Nephron progenitor cell (in vitro differentiated cells): ENCODE data around the gene MRPL48.
"Not testable (repeated sequence)": the region's sequence is repeated elsewhere in the genome, so short reads cannot be mapped to it uniquely, and the experiment has no call there.

Experiments
- DNase-seq: peaks from one replicate; pipeline ENCODE4 v3.0.0; 2021
- H3K27ac Mint-ChIP-seq: 2 replicates; pipeline ENCODE4 v1.8.0; 2021; ENCODE audit warnings: mild to moderate bottlenecking, moderate library complexity, mixed read lengths
- H3K27me3 Mint-ChIP-seq: 2 replicates; pipeline ENCODE4 v1.8.0; 2021; ENCODE audit warnings: mild to moderate bottlenecking, low read depth, mixed read lengths; ENCODE audit not compliant: poor library complexity
- H3K36me3 Mint-ChIP-seq: 2 replicates; pipeline ENCODE4 v1.8.0; 2021; ENCODE audit warnings: low read depth, mixed read lengths
- H3K4me1 Mint-ChIP-seq: 2 replicates; pipeline ENCODE4 v1.8.0; 2021; ENCODE audit warnings: mixed read lengths
- H3K4me3 Mint-ChIP-seq: 2 replicates; pipeline ENCODE4 v1.8.0; 2021; ENCODE audit warnings: mild to moderate bottlenecking, moderate library complexity, mixed read lengths
- H3K9me3 Mint-ChIP-seq: 2 replicates; pipeline ENCODE4 v1.8.0; 2021; ENCODE audit warnings: mild to moderate bottlenecking, moderate library complexity, mixed read lengths
- TF ChIP-seq, protein P1 (sequence below): fragments of 200-600 bp; sonication (generic); IDR thresholded peaks from 2 replicates; pipeline ENCODE4 v1.5.0; 2021; ENCODE audit warnings: antibody characterized with exemption

The MRPL48 gene

DNA sequence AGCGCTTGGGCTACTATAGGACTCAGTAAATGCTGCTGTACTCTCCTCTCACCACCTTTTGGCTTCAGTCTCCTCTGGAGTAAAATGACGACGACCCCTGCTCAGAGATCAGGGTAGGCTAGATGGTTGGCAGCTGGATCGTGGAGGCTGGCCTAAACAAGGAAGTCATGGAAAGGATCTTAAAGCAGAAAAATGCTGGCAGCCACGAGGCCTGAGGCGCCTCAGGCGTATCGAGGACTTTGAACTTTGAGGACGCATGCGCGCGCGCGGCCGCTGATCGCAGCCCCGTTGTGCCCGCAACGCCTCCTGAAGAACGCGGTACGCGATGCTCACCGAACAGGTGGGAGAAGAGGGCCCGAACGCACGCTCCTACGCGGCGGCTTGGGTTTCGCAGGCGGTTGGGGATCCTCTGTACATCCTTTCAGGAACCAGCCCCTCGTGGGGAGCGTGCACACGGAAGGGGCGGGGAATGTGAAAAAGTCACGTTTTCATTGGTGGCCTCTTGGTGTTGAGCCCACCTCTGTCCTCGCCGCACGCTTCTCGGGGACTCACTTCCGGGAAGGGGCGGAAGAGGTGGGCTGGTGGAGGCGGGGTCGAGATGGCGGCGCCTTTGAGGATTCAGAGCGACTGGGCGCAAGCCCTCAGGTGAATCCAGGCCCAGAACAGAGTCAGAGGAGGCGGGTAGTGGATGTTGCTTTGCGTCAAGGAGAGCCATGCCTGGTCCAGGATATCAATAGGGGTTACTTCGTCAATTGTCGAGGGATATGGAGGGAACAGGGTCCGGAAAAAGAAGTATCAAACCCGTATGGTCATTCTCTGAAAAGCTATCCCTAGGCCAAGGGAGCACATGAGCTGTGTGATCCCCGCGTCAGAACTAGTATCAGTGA lies 89.0 kb downstream of the MRPL48 start, which contains the start of the genes COA4 and PAAF1:
TSS of gene COA4 (minus strand) at position 423 of the 887 bp plus-strand sequence. CDS start 3,468 bp downstream, outside the sequence.
TSS of gene PAAF1 (plus strand) at position 576 of the 887 bp plus-strand sequence. CDS start at position 599, 23 bp downstream.
- H3K4me3 Mint-ChIP-seq = peak within 1 kb of the TSS; percentile 99
- H3K9me3 Mint-ChIP-seq = no peaks in the 10 kb centered on the region
- H3K36me3 Mint-ChIP-seq = peaks cover 39% of the 10 kb centered on the region
- H3K4me1 Mint-ChIP-seq = peaks cover 31% of the 10 kb centered on the region
- peak; percentile 89 for DNase-seq
- no peaks in the 10 kb centered on the region for H3K27me3 Mint-ChIP-seq
- H3K27ac Mint-ChIP-seq = peak within 1 kb of the TSS; percentile 100
- TF ChIP-seq, protein P1, sequence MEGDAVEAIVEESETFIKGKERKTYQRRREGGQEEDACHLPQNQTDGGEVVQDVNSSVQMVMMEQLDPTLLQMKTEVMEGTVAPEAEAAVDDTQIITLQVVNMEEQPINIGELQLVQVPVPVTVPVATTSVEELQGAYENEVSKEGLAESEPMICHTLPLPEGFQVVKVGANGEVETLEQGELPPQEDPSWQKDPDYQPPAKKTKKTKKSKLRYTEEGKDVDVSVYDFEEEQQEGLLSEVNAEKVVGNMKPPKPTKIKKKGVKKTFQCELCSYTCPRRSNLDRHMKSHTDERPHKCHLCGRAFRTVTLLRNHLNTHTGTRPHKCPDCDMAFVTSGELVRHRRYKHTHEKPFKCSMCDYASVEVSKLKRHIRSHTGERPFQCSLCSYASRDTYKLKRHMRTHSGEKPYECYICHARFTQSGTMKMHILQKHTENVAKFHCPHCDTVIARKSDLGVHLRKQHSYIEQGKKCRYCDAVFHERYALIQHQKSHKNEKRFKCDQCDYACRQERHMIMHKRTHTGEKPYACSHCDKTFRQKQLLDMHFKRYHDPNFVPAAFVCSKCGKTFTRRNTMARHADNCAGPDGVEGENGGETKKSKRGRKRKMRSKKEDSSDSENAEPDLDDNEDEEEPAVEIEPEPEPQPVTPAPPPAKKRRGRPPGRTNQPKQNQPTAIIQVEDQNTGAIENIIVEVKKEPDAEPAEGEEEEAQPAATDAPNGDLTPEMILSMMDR = no peak

DNA sequence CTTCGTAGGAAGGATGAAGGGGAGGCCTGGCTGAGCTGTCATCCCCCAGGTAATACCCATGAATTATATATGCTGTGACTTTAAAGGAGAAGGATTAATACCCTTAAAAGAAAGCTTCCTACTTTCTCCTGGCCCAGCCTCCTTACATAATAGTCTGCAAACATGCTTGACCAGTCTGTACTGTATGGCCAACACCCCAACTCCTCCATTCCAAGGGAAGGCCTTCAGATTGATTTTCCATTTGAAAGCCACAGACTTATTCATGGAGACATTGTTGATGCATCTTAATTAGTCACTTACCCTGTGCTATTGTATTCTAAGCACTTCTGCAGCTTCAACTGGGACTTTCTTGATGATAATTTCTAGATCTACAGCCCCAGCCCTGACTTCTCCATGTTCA lies 91.1 kb downstream of the MRPL48 start:
- Mint-ChIP-seq H3K4me3 (no peak overlapping the region), H3K27me3 (no peaks in the 10 kb centered on the region), H3K9me3 (no peaks in the 10 kb centered on the region), H3K27ac (no peak overlapping the region), H3K4me1 (peaks cover 31% of the 10 kb centered on the region), H3K36me3 (peaks cover 26% of the 10 kb centered on the region)
- TF ChIP-seq, protein P1 = no peak
- DNase-seq = no peak

DNA sequence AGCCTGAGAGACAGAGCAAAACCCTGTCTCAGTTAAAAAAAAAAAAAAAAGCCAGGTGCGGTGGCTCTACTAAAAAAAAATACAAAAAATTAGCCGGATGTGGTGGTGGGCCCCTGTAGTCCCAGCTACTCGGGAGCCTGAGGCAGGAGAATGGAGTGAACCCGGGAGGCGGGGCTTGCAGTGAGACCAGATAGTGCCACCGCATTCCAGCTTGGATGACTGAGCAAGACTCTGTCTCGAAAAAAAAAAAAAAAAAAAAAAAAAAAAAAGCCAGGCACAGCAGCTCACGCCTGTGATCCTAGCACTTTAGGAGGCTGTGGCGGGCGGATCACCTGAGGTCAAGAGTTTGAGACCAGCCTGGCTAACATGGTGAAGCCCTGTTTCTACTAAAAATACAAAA lies 92.8 kb downstream of the MRPL48 start:
- Mint-ChIP-seq H3K4me1 (peaks cover 21% of the 10 kb centered on the region), H3K36me3 (peaks cover 25% of the 10 kb centered on the region)
- H3K4me3 Mint-ChIP-seq, H3K27me3 Mint-ChIP-seq, H3K27ac Mint-ChIP-seq, H3K9me3 Mint-ChIP-seq: not testable (repeated sequence)
- peak; percentile 25 for DNase-seq

DNA sequence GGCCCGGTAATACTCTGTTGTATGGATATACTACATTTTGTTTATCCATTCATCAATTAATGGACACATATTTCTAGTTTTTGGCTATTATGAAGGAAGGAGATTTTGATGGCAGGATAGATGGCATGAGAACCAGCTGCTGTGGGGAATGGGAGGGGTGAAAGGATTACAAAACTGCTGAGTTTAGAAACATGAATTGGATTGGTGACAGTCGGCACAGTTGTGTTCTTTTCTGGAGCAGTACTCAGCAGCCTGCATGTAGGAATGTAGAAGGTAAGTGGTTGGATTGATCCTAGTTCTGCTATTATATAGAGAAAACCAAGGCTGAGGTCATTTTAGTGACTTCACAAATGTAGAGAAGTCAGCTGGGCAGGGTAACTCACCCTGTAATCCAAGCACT lies 96.2 kb downstream of the MRPL48 start:
- Mint-ChIP-seq H3K9me3 (peaks cover 3% of the 10 kb centered on the region), H3K27ac (no peak overlapping the region), H3K4me3 (no peak overlapping the region), H3K4me1 (peaks cover 5% of the 10 kb centered on the region), H3K36me3 (peaks cover 47% of the 10 kb centered on the region), H3K27me3 (no peaks in the 10 kb centered on the region)
- TF ChIP-seq, protein P1 = no peak
- no peak for DNase-seq

DNA sequence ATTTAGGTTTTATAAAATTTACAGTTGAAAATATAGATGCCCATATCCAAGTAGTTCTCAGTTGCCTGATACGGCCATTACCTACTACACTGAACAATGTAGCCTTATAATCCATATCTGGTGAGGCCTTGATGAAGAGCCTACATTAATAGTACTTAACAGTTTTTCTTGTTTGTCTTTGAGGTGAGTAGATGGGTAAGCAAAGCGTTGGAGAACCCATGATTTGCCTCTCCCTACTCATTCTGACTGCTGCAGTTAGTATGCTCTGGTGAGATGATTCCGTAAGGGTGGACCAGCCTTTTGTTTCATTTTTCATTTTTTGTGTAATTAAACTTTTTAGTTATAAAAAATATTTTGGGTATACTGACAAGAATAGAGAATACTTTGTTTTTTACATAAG lies 100.6 kb downstream of the MRPL48 start:
- Mint-ChIP-seq H3K36me3 (peaks cover 64% of the 10 kb centered on the region), H3K27ac (no peak overlapping the region), H3K9me3 (peaks cover 3% of the 10 kb centered on the region), H3K4me3 (no peak overlapping the region), H3K4me1 (peaks cover 5% of the 10 kb centered on the region), H3K27me3 (no peaks in the 10 kb centered on the region)
- TF ChIP-seq, protein P1 = no peak
- DNase-seq = no peak

DNA sequence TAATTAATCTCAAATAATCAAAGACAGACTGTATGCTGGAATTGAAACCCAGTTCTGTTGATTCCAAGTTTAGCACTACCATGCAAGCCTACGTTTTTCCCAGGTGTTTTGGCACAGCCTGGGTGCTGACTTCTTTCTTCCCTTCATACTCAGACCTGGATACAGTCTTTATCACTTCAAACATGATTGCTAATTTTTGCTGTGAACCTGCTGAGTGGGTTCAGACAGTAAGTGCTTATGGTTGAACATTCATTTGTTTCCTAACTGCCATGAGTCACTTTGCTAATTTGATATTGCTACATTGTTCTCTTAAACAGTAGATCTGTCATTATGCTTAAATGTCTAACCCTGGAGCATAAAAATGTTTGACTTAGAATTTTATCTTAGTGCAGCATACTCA lies 101.3 kb downstream of the MRPL48 start:
- Mint-ChIP-seq H3K27me3 (no peaks in the 10 kb centered on the region), H3K4me3 (no peak overlapping the region), H3K36me3 (peaks cover 58% of the 10 kb centered on the region), H3K9me3 (peaks cover 3% of the 10 kb centered on the region), H3K27ac (no peak overlapping the region), H3K4me1 (peaks cover 5% of the 10 kb centered on the region)
- TF ChIP-seq, protein P1 = no peak
- DNase-seq = no peak
